Measurements from ENCODE around the gene FRYL.
"Not testable (repeated sequence)": the region's sequence is repeated elsewhere in the genome, so short reads cannot be mapped to it uniquely, and the experiment has no call there.

The FRYL gene

DNA sequence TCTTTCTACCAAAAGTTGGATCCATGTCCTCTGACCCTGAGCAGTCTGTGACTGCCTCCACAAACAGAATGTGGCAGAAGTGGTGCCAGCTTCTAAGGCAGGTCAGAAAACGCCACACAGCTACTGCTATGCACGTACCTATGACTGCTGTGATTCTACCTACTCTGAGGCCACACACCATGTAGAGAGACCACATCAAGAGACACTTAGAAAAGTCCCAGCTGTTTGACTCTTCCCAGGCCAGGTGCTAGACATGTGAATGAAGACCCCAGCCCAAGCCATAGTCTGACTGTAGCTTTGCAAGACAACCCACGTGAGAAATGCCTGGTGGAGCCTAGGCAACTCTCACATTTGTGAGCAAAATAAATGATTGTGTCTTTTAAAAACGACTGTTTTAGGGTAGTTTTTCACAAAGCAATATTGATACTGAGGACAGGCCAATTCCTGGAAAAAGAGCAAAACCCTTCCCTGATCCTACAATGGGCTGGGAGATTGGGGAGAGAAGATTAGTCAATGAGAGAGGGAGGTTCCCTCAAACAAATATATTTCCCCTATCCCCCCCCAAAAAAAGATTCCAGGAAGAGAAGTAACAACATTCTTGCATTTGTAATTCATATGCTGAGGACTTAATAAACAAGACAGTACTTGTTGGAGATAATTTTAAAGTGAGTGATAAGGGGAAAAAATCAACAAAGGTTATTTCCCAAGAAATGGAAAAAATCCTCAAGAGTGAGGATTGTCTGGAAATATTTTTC, 33.3 kb downstream of the FRYL start:
- peaks cover 11% of the 10 kb centered on the region for H3K9me3 Mint-ChIP-seq
- no peak overlapping the region for H3K4me3 Mint-ChIP-seq
- H3K4me1 Mint-ChIP-seq: peaks cover 15% of the 10 kb centered on the region
- peaks cover 32% of the 10 kb centered on the region for H3K36me3 Mint-ChIP-seq (ENCODE audit: low read depth)
- H3K27ac Mint-ChIP-seq: no peak overlapping the region
- no peaks in the 10 kb centered on the region for H3K27me3 Mint-ChIP-seq (ENCODE audit: low read depth)
- no peak for TF ChIP-seq CTCF (IDR thresholded peaks at IDR 0.05; ENCODE audit: unreplicated experiment in 3 of 3)

DNA sequence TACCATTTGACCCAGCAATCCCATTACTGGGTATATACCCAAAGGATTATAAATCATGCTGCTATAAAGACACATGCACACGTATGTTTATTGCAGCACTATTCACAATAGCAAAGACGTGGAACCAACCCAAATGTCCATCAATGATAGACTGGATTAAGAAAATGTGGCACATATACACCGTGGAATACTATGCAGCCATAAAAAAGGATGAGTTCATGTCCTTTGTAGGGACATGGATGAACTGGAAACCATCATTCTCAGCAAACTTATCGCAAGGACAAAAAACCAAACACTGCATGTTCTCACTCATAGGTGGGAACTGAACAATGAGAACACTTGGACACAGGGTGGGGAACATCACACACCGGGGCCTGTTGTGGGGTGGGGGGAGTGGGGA, 34.9 kb downstream of the FRYL start:
- not testable (repeated sequence) for H3K4me3 Mint-ChIP-seq; H3K27ac Mint-ChIP-seq; H3K4me1 Mint-ChIP-seq; H3K9me3 Mint-ChIP-seq; H3K27me3 Mint-ChIP-seq (ENCODE audit: low read depth)
- H3K36me3 Mint-ChIP-seq (ENCODE audit: low read depth): peaks cover 28% of the 10 kb centered on the region

GRCh38 chr4:48742412-48742811, 37.7 kb downstream of the FRYL start:
- H3K9me3 Mint-ChIP-seq: peaks cover 17% of the 10 kb centered on the region
- H3K4me1 Mint-ChIP-seq: no peaks in the 10 kb centered on the region
- no peaks in the 10 kb centered on the region for H3K27me3 Mint-ChIP-seq (ENCODE audit: low read depth)
- TF ChIP-seq CTCF (IDR thresholded peaks at IDR 0.05; ENCODE audit: unreplicated experiment in 3 of 3): no peak
- no peak overlapping the region for H3K27ac Mint-ChIP-seq
- H3K4me3 Mint-ChIP-seq: no peak overlapping the region
- H3K36me3 Mint-ChIP-seq (ENCODE audit: low read depth): peaks cover 25% of the 10 kb centered on the region

DNA sequence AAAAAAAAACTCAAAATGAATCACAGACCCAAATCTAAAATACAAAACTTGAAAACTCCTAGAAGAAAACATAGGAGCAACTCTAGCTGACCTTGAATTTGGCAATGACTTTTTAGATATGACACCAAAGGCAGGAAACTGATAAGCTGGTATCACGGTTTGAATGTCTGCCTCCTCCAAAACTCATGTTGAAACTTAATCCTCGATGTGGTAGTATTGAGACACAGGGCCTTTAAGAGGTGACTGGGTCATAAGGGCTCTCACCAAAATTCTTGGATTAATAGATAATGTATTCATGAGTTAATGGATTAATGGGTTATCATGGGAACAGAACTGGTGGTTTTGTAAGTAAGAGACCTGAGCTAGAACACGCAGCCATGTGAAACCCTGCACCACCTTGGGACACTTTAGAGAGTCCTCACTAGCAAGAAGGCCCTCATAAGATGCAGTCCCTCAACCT, 40.5 kb downstream of the FRYL start:
- TF ChIP-seq CTCF (IDR thresholded peaks at IDR 0.05; ENCODE audit: unreplicated experiment in 3 of 3): no peak
- no peak overlapping the region for H3K4me3 Mint-ChIP-seq
- H3K27ac Mint-ChIP-seq: no peak overlapping the region
- peaks cover 18% of the 10 kb centered on the region for H3K9me3 Mint-ChIP-seq
- no peaks in the 10 kb centered on the region for H3K4me1 Mint-ChIP-seq
- peaks cover 23% of the 10 kb centered on the region for H3K36me3 Mint-ChIP-seq (ENCODE audit: low read depth)
- H3K27me3 Mint-ChIP-seq (ENCODE audit: low read depth): no peaks in the 10 kb centered on the region

DNA sequence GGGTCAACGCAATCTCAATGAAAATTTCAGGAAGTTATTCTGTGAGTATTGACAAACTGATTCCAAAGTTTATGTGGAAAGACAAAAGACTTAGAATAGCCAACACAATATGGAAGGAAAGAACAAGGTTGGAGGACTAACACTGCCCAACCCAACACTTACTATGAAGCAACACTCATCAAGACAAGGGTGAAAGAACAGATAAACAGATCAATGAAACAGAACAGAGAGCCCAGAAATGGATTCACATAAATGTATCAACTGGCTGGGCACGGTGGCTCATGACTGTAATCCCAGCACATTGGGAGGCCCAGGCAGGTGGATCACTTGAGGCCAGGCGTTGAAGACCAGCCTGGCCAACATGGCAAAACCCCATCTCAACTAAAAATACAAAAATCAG, 41.2 kb downstream of the FRYL start:
- Mint-ChIP-seq H3K27me3 (ENCODE audit: low read depth) (no peaks in the 10 kb centered on the region), H3K4me3 (no peak overlapping the region), H3K27ac (no peak overlapping the region), H3K4me1 (no peaks in the 10 kb centered on the region), H3K9me3 (peaks cover 23% of the 10 kb centered on the region), H3K36me3 (ENCODE audit: low read depth) (peaks cover 25% of the 10 kb centered on the region)
- TF ChIP-seq CTCF (IDR thresholded peaks at IDR 0.05; ENCODE audit: unreplicated experiment in 3 of 3): no peak

GRCh38 chr4:48728906-48729496, 51.1 kb downstream of the FRYL start:
- H3K9me3 Mint-ChIP-seq: peaks cover 41% of the 10 kb centered on the region
- peaks cover 11% of the 10 kb centered on the region for H3K4me1 Mint-ChIP-seq
- not testable (repeated sequence) for H3K27me3 Mint-ChIP-seq (ENCODE audit: low read depth)

More at GRCh38 chr4:48728906-48729496, 51.1 kb downstream of the FRYL start:
- H3K4me3 Mint-ChIP-seq, H3K27ac Mint-ChIP-seq: not testable (repeated sequence)
- H3K36me3 Mint-ChIP-seq (ENCODE audit: low read depth): peaks cover 58% of the 10 kb centered on the region

All from nephron (organoid).